GM03348 (cell line): ENCODE data around the gene IL7R.
"Not testable (repeated sequence)": the region's sequence is repeated elsewhere in the genome, so short reads cannot be mapped to it uniquely, and the experiment has no call there.

Experiments used
- DNase-seq: peaks from one replicate; pipeline ENCODE4 v3.0.0; 2012; ENCODE audit warnings: low spot score

Gene IL7R

GRCh38 chr5:35876454-35876853, 19.8 kb downstream of the IL7R start:
- DNase-seq: no peak

DNA sequence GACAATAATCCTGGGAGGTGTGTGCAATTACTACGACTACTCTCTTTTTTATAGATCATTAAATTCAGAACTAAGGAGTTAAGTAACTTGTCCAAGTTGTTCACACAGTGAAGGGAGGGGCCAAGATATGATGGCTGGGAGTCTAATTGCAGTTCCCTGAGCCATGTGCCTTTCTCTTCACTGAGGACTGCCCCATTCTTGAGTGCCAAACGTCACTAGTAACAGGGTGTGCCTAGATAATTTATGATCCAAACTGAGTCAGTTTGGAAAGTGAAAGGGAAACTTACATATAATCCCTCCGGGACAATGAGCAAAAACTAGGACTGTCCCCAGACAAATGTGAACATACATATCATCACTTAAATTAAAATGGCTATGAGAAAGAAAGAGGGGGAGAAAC, 20.2 kb downstream of the IL7R start:
- DNase-seq: peak; percentile 52

GRCh38 chr5:35877655-35878054, 21.0 kb downstream of the IL7R start:
- DNase-seq: no peak

DNA sequence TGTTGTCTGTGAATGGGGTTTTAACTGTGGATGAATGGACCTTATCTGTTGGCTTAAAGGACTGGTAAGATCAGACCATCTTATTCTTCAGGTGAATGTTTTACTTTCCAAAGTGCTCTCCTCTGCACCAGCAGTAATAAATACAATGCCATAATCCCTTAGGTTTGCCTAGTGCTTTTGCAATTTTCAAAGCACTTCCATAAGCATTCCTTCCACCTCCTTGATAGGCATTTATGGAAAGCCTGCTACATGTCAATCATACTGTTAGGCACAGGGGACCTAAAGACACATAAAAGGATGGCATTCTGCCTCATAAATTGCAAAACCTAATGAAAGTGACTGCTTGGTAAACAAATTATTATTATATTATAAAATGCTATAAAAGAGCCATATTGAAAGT, 21.4 kb downstream of the IL7R start:
- DNase-seq: no peak

- no peak for DNase-seq
Measured at GRCh38 chr5:35879096-35879495, 22.4 kb downstream of the IL7R start.

DNA sequence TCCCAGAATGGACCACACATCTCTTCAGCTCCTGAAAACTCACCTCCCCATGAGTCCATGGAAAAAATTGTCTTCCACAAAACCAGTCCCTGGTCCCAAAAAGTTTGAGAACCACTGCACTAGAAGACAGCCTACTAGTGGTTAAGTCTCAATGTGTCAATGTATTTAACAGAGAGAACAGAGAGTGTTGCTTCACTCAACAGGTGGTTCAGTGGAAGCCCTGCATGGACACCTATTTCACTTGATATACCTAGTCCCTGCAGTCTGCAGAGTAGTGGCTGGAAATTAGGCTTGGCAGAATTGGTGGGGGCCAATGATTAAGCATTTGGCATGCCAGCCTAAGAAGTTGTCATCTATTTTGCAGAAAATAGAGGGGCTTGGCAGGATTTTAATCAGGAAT, 23.0 kb downstream of the IL7R start:
- no peak for DNase-seq

GRCh38 chr5:35880156-35880555, 23.5 kb downstream of the IL7R start:
- DNase-seq: no peak

DNA sequence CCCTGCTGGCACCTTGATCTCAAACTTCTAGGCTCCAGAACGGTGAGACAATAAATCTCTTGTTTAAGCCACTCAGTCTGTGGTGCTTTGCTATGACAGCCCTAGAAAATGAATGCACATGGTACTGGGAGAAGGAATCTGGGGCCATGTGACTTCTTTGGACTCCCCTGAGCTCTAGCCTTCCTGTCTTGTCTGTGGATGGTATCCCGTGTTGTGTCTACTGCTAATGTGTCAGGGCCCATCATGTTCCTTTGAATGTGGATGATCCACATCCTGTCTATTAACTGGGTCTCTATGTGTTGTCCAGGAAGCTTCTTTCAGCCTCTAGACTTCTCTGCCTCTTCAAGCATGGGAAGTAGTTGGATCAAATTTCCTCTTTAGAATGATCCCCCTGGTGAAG, 25.1 kb downstream of the IL7R start:
- DNase-seq: no peak

- DNase-seq: peak; percentile 75
Measured at GRCh38 chr5:35884191-35884769, 27.6 kb downstream of the IL7R start.

GRCh38 chr5:35884773-35885172, 28.1 kb downstream of the IL7R start:
- DNase-seq: no peak

DNA sequence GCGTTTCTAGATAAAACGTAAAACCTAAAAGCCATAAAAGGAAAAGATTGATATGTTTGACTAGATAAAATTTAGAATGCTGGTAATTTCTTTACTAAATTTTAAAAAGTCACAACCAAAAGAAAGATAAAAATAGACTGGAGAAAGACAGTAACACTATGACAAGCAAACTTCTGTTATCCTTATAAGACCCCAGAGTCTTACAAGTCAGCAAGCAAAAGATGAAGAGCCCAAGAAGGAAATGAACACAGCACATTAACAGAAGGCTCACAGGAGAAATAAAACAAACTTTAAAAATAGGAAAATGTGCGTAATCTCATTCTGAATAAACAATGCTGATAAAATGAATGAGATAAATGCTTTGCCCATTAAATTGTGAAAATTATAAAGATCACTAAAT, 29.7 kb downstream of the IL7R start:
- no peak for DNase-seq

DNA sequence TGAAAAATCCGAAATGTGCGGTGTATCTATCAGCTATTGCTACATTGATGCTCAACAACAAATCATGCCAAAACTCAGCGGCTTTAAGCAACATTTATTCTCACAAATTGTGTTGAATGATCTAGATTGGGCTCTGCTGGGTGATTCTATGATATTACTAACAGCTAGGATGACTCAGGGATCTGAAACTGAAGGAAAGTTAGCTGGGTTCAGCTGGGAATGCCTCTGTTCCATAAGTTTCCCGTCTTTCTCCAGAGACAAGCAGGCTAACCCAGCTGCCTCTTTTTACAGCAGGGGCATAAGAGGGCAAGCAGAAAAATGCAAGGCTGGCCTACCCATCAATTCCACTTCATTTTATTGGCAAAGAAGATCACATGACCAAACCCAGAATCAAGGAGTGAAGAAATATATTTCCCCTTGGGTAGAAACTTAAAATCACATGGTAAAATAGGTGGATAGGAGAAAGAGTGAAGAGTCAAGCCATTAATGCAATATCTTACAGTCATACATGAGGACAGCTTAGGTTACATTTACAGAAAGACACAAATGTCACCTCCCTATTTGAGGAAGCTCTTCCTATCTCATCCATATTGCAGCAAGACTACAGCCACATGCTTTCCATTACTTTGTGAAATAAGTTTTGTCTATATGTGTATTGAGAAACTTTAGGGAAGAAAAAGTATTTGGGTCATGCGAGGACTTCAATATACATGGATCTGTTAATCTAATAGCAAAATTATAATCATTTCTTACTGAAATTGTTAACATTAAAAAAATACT, 30.8 kb downstream of the IL7R start:
- DNase-seq: no peak

GRCh38 chr5:35890021-35891020, 33.6 kb downstream of the IL7R start:
- DNase-seq: no peak

GRCh38 chr5:35892799-35893198, 36.1 kb downstream of the IL7R start:
- not testable (repeated sequence) for DNase-seq

GRCh38 chr5:35894131-35894530, 37.4 kb downstream of the IL7R start:
- no peak for DNase-seq

- DNase-seq: no peak
Measured at GRCh38 chr5:35898952-35899660, 42.4 kb downstream of the IL7R start.

- DNase-seq: no peak
Measured at GRCh38 chr5:35899800-35900199, 43.1 kb downstream of the IL7R start.

DNA sequence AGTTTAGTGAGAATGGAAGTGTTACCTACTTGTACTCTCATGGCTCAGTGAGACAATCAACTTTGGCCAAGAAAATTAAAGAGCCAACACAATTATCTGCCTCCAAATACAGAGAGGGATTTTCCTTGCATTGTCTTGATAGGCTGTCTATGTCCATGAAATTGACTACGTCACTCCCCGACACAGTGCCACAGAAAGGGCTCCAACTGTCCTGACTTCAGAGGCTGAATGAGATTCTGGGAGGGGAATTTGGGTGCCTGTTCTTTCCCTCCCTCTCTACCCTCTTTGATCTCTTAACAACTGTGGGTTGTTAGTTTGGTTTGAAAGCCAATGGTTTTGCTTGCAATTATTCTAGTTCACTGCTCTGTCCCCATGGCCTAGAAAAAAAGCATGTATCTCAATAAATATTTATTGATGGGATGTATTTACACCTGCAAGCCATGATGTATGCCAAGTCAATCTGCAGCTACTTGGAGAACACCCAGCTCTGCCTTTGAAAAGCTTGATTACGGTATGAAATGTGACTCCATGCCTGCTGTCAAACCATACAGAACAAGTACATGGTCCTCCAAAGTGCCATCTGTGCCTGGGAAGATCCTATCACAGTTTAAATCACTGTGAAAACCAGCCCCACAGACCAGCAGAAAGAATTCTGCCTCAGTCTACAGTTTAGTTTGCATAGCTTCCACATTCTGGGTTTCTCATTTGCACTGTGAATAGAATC, 44.4 kb downstream of the IL7R start:
- DNase-seq: no peak

- DNase-seq: no peak
Measured at GRCh38 chr5:35902046-35902672, 45.5 kb downstream of the IL7R start.

- no peak for DNase-seq
Measured at GRCh38 chr5:35903631-35904203, 47.0 kb downstream of the IL7R start.
